K562 (cell line): Measurements from ENCODE around the gene PDE8A. TPM values are rescaled to one million over a fixed set of nuclear protein-coding genes. Genes with fewer than 3 reads are reported as not detected.

Experiments
- ATAC-seq: fragments of 200-7000 bp; cut with Tn5 transposase; 3 replicates; pipeline ENCODE4 v1.9.1; 2020; ENCODE audit warnings: moderate library complexity
- BruUV-seq: library from RNA; stranded (reverse); fragments of 400-500 nt; replicated peaks from 2 replicates; lab custom pipeline; 2021; lab: Mats Ljungman, UMichigan
- CTCF ChIA-PET: fragments of 300-600 bp; formaldehyde crosslinking; extraction: SDS; loops from one replicate; lab custom pipeline; 2021; ENCODE audit warnings: low intra/inter-chr PET ratio; lab: Yijun Ruan, JAX
- POLR2A ChIA-PET: fragments of 300-600, 350-650 bp; sonication (Branson Sonifier 250); formaldehyde crosslinking; extraction: SDS; loops from one replicate; lab custom pipeline; 2021; ENCODE audit warnings: antibody characterized with exemption, inconsistent platforms; lab: Yijun Ruan, JAX
- DNase-seq, 4 experiments: peaks; one replicate each; pipeline versions ENCODE4 v3.0.0 to v3.0.0-alpha.2; 2011 to 2018; ENCODE audit warnings: low spot score in 3 of 4, mixed read lengths in 3 of 4; ENCODE audit errors: extremely low read depth in 1 of 4
- FAIRE-seq: peaks from 2 replicates; lab custom pipeline; 2011; peaks lifted over from hg19 to GRCh38; lab: Jason Lieb, UNC
- H2AFZ ChIP-seq: 2 replicates; pipeline ENCODE4 v1.6.0; 2011; ENCODE audit warnings: low read depth, low read length, control low read depth, inconsistent platforms
- H3K27ac ChIP-seq: fragments of 200-600 bp; 3 replicates; pipeline ENCODE4 v1.8.0; 2011; ENCODE audit warnings: low read depth, mild to moderate bottlenecking, control low read depth, inconsistent platforms, low read length, moderate library complexity, mixed read lengths; ENCODE audit errors: extremely low read depth
- H3K27me3 ChIP-seq, 2 experiments: fragments of 300-600 bp in 1 of 2; 2 replicates in 1 of 2; 3 replicates in 1 of 2; pipeline versions ENCODE4 v1.6.0 to v1.8.0; 2011; ENCODE audit warnings: inconsistent platforms in 2 of 2, low read length in 2 of 2, mild to moderate bottlenecking in 1 of 2, mixed read lengths in 1 of 2, moderate library complexity in 1 of 2; ENCODE audit not compliant: control insufficient read depth in 2 of 2, insufficient read depth in 2 of 2
- H3K36me3 ChIP-seq: fragments of 300-600 bp; 3 replicates; pipeline ENCODE4 v1.8.0; 2011; ENCODE audit warnings: mild to moderate bottlenecking, low read length, inconsistent platforms; ENCODE audit not compliant: control insufficient read depth, insufficient read depth
- H3K4me1 ChIP-seq, 2 experiments: fragments of 200-600 bp in 1 of 2; replicated peaks in 1 of 2; 2 replicates in 1 of 2; 3 replicates in 1 of 2; pipeline versions ENCODE4 v1.5.1 to v1.8.0; 2011; ENCODE audit warnings: inconsistent platforms in 2 of 2, low read length in 2 of 2, mild to moderate bottlenecking in 1 of 2, mixed read lengths in 1 of 2, moderate library complexity in 1 of 2; ENCODE audit not compliant: control insufficient read depth in 2 of 2, insufficient read depth in 2 of 2
- H3K4me2 ChIP-seq: 2 replicates; pipeline ENCODE4 v1.6.1; 2011; ENCODE audit warnings: low read length, control low read depth, inconsistent platforms, mixed read lengths; ENCODE audit not compliant: insufficient read depth
- H3K4me3 ChIP-seq: fragments of 200-600 bp; sonication (generic), shearing (Covaris generic); 2 replicates; pipeline ENCODE4 v1.5.1; 2016; ENCODE audit warnings: control low read depth, inconsistent platforms
- H3K79me2 ChIP-seq: fragments of 200-600 bp; 3 replicates; pipeline ENCODE4 v1.8.0; 2011; ENCODE audit warnings: low read length, inconsistent platforms; ENCODE audit not compliant: control insufficient read depth, insufficient read depth
- H3K9ac ChIP-seq, 2 experiments: 2 replicates each; pipeline versions ENCODE4 v1.6.0 to v1.6.1; 2011; ENCODE audit warnings: low read depth in 2 of 2, low read length in 2 of 2, control low read depth in 1 of 2, inconsistent platforms in 1 of 2, mild to moderate bottlenecking in 1 of 2, mixed read lengths in 1 of 2; ENCODE audit not compliant: insufficient read depth in 1 of 2
- H3K9me1 ChIP-seq: one replicate; pipeline ENCODE4 v1.6.0; 2011; ENCODE audit warnings: inconsistent platforms, mild to moderate bottlenecking, low read length, moderate library complexity; ENCODE audit not compliant: control insufficient read depth, insufficient read depth
- H3K9me3 ChIP-seq: replicated peaks from 2 replicates; pipeline ENCODE4 v1.5.1; 2011; ENCODE audit warnings: low read depth, low read length, inconsistent platforms; ENCODE audit not compliant: control insufficient read depth, insufficient read depth
- H4K20me1 ChIP-seq: replicated peaks from 2 replicates; pipeline ENCODE4 v1.6.1; 2011; ENCODE audit warnings: low read length, inconsistent platforms, mixed read lengths; ENCODE audit not compliant: control insufficient read depth, insufficient read depth
- ARID1B ChIP-seq: fragments of 450-650 bp; IDR thresholded peaks from 2 replicates; pipeline ENCODE4 v1.6.1; 2016; ENCODE audit warnings: antibody characterized with exemption, mild to moderate bottlenecking, inconsistent platforms
- CBX5 ChIP-seq: IDR thresholded peaks from 2 replicates; pipeline ENCODE4 v1.6.1; 2014; ENCODE audit warnings: low read depth, borderline replicate concordance
- DNMT1 ChIP-seq: fragments of 450-650 bp; IDR thresholded peaks from 2 replicates; pipeline ENCODE4 v1.6.1; 2016; ENCODE audit warnings: antibody characterized with exemption, mild to moderate bottlenecking
- ELF1 ChIP-seq: fragments of 200-800 bp; sonication (Bioruptor generic); IDR thresholded peaks from 2 replicates; pipeline ENCODE4 v1.6.1; 2016; ENCODE audit warnings: missing genetic modification characterization, missing compliant biosample characterization
- ELF2 ChIP-seq: fragments of 250-450 bp; sonication (Bioruptor Pico); IDR thresholded peaks from 2 replicates; pipeline ENCODE4 v1.5.0; 2021; ENCODE audit warnings: mild to moderate bottlenecking
- FUS ChIP-seq: fragments of 200-400 bp; formaldehyde crosslinking; optimal IDR thresholded peaks from 2 replicates; pipeline ENCODE3; 2017; ENCODE audit warnings: low read depth, low read length
- HSF4 ChIP-seq: fragments of 250-450 bp; sonication (Bioruptor Pico); IDR thresholded peaks from 2 replicates; pipeline ENCODE4 v2.1.2; 2022; ENCODE audit warnings: mild to moderate bottlenecking, moderate library complexity, borderline replicate concordance
- KLF1 ChIP-seq: fragments of 450-650 bp; IDR thresholded peaks from 2 replicates; pipeline ENCODE4 v1.6.1; 2016; ENCODE audit warnings: missing genetic modification characterization, missing compliant biosample characterization
- NFIC ChIP-seq: fragments of 450-650 bp; IDR thresholded peaks from 2 replicates; pipeline ENCODE4 v1.6.1; 2017; ENCODE audit warnings: mild to moderate bottlenecking, inconsistent platforms
- NFRKB ChIP-seq: fragments of 450-650 bp; IDR thresholded peaks from 2 replicates; pipeline ENCODE4 v1.6.1; 2016; ENCODE audit warnings: low read depth
- NFXL1 ChIP-seq: fragments of 450-650 bp; formaldehyde crosslinking; IDR thresholded peaks from 2 replicates; pipeline ENCODE4 v1.4.0; 2021; ENCODE audit warnings: mild to moderate bottlenecking
- NRF1 ChIP-seq, 2 experiments: fragments of 450-650 bp; IDR thresholded peaks in 1 of 2; conservative IDR thresholded peaks in 1 of 2; 2 replicates each; pipeline ENCODE4 v1.6.1; 2014; ENCODE audit warnings: mild to moderate bottlenecking in 2 of 2
- POLR2H ChIP-seq: IDR thresholded peaks from 2 replicates; pipeline ENCODE4 v1.6.1; 2016; ENCODE audit warnings: missing genetic modification characterization, low read depth, mild to moderate bottlenecking, control low read depth, missing compliant biosample characterization, moderate library complexity
- SLC30A9 ChIP-seq: fragments of 250-450 bp; sonication (Bioruptor Pico); IDR thresholded peaks from 2 replicates; pipeline ENCODE4 v1.8.0; 2022; ENCODE audit warnings: mild to moderate bottlenecking, moderate library complexity
- SMARCA4 ChIP-seq: fragments of 450-650 bp; IDR thresholded peaks from 2 replicates; pipeline ENCODE4 v1.6.1; 2016
- SMARCE1 ChIP-seq: fragments of 450-650 bp; IDR thresholded peaks from 2 replicates; pipeline ENCODE4 v1.7.1; 2016; ENCODE audit warnings: mild to moderate bottlenecking
- SPI1 ChIP-seq: IDR thresholded peaks from 2 replicates; pipeline ENCODE4 v1.6.1; 2011; ENCODE audit warnings: low read depth, low read length, control low read depth, borderline replicate concordance
- TRIM24 ChIP-seq, 2 experiments: fragments of 450-650 bp; IDR thresholded peaks; 2 replicates each; pipeline ENCODE4 v1.6.1; 2016
- U2AF1 ChIP-seq: fragments of 200-400 bp; formaldehyde crosslinking; optimal IDR thresholded peaks from 2 replicates; pipeline ENCODE3; 2017; ENCODE audit warnings: mild to moderate bottlenecking, low read depth, low read length, moderate library complexity
- XRCC4 ChIP-seq: IDR thresholded peaks from one replicate; pipeline ENCODE4 v1.6.1; 2011; ENCODE audit not compliant: insufficient read depth, insufficient read length; ENCODE audit errors: extremely low read depth
- ZFX ChIP-seq: sonication (generic); formaldehyde crosslinking; IDR thresholded peaks from 2 replicates; pipeline ENCODE4 v1.8.0; 2022; ENCODE audit warnings: mild to moderate bottlenecking, missing genetic modification reagents, moderate library complexity
- WGBS: fragments of 100-300 bp; shearing (Covaris generic); methylation state at CpG from one replicate; pipeline ENCODE4 v1.1.6; 2016; ENCODE audit warnings: low coverage, mixed read lengths; ENCODE audit not compliant: insufficient coverage; ENCODE audit errors: missing lambda C conversion rate; 5-methylcytosine and 5-hydroxymethylcytosine counted together
- in situ Hi-C: fragments of 300-500 bp; cut with MboI; formaldehyde crosslinking; loops from 4 replicates; pipeline ENCODE4 v1.15.0; 2018; ENCODE audit warnings: inconsistent platforms, mixed read lengths
- intact Hi-C: fragments of 100-400 bp; cut with micrococcal nuclease; formaldehyde crosslinking; loops from 2 replicates; pipeline ENCODE4 v1.14.2; 2022
- polyA plus RNA-seq, 8 experiments: library from polyadenylated mRNA; depleted of rRNA in 4 of 8; stranded (reverse) in 5 of 8; unstranded in 3 of 8; fragments of >200 nt; fragmentation: Nextera tagmentation in 2 of 8; fragmentation: Illumina TruSeq in 1 of 8; extraction: Ambion mirVana in 2 of 8; extraction: Trizol in 1 of 8; gene quantifications; 2 replicates each; pipeline versions ENCODE4 v1.2.1 to v1.2.3, GENCODE V29; 2011 to 2014; ENCODE audit warnings: inconsistent platforms in 1 of 8, missing spikeins in 1 of 8
- total RNA-seq, 7 experiments: library from RNA; depleted of rRNA in 6 of 7; stranded (reverse); fragments of >200 nt in 6 of 7; fragmentation: Illumina TruSeq in 2 of 7; extraction: Trizol in 2 of 7; gene quantifications; 2 replicates each; pipeline versions ENCODE4 v1.2.1 to v1.2.3, GENCODE V29; 2011 to 2021; ENCODE audit warnings: low replicate concordance in 1 of 7
- TF ChIP-seq, protein P1 (sequence below): fragments of 450-650 bp; conservative IDR thresholded peaks from 2 replicates; pipeline ENCODE4 v1.6.1; 2016; ENCODE audit warnings: missing genetic modification characterization, low read depth, mild to moderate bottlenecking, missing compliant biosample characterization, moderate library complexity
- TF ChIP-seq, protein P2 (sequence below), 2 experiments: fragments of 450-650 bp; IDR thresholded peaks; 2 replicates each; pipeline ENCODE4 v1.6.1; 2016

Gene PDE8A
- total and polyA plus RNA-seq, 9 of the 15 experiments (the other 6 are each of a cell fraction or from before 2014, with no cell fraction given): 5.9 to 40.3 (median 19.8) TPM

DNA sequence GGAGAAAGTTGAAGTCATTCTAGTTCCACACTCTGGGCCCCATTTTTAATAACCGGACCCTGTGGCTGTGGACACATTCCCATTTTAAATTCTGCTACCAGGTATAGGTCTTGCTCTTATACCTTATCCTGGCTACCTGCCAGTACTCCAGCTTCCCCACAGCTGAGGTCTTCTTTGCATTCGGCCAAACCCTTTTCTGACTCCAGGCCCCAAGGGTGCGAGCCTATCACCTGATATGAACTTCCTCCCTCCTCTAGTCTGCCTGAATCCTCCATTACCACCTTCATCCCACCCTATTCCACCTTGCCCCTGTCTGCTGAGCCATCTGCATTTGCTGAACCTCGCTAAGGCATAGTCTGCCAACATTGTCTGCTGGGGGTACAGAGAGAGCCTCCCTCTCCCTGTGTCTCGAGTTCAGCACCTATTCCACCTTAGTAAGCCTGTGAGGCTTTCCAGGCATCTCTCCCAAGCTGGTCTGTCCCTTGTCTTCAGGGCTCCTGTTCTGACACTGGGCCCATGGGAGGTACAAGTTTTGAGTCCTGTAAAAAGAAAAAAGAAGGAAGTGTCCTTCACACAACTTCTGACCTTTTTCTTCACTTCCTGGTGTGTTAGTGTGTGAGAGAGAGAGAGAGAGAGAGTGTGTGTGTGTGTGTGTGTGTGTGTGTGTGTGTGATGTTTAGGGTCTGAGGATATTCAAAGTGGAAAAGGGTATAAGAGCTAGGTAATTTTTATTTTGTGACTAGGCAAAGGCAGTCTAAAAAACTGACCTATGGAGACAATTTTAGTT lies 27.0 kb downstream of the PDE8A start:
- peaks cover 81% of the 10 kb centered on the region for H3K79me2 ChIP-seq
- H3K27ac ChIP-seq: peak overlapping the region; percentile 60
- FAIRE-seq: peak; percentile 67
- peak; percentile 66 for ATAC-seq
- H2AFZ ChIP-seq: peak overlapping the region; percentile 64
- H3K4me1 ChIP-seq: peaks cover 11 to 41% of the 10 kb centered on the region in 2 experiments
- H3K4me3 ChIP-seq: no peak overlapping the region
- peak overlapping the region; percentile 80 for H3K4me2 ChIP-seq
- CTCF ChIA-PET: interaction anchor here (1.9 kb wide), 1 partner anchor 183 kb away, joined by 4 read pairs; no protein-coding TSS in a partner anchor
- H3K9me3 ChIP-seq: no peaks in the 10 kb centered on the region
- DNase-seq: peak in 2 of 4 experiments; percentile 24 to 67
- intact Hi-C loops (no loop called here), in situ Hi-C loops (no loop called here)
- WGBS: 10% methylated on average over 5 of the region's 5 CpGs
- POLR2A ChIA-PET: interaction anchor here (1.3 to 2.8 kb wide), 2 partner anchors 8 to 20 kb away, joined by 7 to 11 read pairs; no protein-coding TSS in a partner anchor
- BruUV-seq: no TSS peak
- peaks cover 3% of the 10 kb centered on the region for H3K9me1 ChIP-seq
- no peaks in the 10 kb centered on the region for H4K20me1 ChIP-seq
- H3K27me3 ChIP-seq: no peaks in the 10 kb centered on the region
- no peaks in the 10 kb centered on the region for H3K36me3 ChIP-seq
- peak overlapping the region; percentile 53 to 89; a peak in 3 of 4 replicates for H3K9ac ChIP-seq
- no peak for TF ChIP-seq FUS
- 0 out of 2 replicates have a peak, but pooled peaks have one; percentile 13 for TF ChIP-seq SMARCA4
- TF ChIP-seq SLC30A9 (CRISPR knock-in tag): no peak
- TF ChIP-seq NFIC: peak; percentile 90
- TF ChIP-seq XRCC4: no peak
- TF ChIP-seq SMARCE1: 0 out of 2 replicates have a peak, but pooled peaks have one; percentile 18
- no peak for TF ChIP-seq NRF1 (conservative IDR thresholded peaks at IDR 0.05 in 1 of 2, IDR thresholded peaks at IDR 0.05 in 1 of 2)
- TF ChIP-seq, protein P1, sequence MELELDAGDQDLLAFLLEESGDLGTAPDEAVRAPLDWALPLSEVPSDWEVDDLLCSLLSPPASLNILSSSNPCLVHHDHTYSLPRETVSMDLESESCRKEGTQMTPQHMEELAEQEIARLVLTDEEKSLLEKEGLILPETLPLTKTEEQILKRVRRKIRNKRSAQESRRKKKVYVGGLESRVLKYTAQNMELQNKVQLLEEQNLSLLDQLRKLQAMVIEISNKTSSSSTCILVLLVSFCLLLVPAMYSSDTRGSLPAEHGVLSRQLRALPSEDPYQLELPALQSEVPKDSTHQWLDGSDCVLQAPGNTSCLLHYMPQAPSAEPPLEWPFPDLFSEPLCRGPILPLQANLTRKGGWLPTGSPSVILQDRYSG (tag): no peak
- no peak for TF ChIP-seq U2AF1
- no peak for TF ChIP-seq KLF1 (tag)
- TF ChIP-seq ZFX (CRISPR knock-in tag): no peak
- TF ChIP-seq, protein P2, sequence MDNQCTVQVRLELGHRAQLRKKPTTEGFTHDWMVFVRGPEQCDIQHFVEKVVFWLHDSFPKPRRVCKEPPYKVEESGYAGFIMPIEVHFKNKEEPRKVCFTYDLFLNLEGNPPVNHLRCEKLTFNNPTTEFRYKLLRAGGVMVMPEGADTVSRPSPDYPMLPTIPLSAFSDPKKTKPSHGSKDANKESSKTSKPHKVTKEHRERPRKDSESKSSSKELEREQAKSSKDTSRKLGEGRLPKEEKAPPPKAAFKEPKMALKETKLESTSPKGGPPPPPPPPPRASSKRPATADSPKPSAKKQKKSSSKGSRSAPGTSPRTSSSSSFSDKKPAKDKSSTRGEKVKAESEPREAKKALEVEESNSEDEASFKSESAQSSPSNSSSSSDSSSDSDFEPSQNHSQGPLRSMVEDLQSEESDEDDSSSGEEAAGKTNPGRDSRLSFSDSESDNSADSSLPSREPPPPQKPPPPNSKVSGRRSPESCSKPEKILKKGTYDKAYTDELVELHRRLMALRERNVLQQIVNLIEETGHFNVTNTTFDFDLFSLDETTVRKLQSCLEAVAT (IDR thresholded peaks at IDR 0.05): peak in 1 of 2 experiments; percentile 95; a peak in 2 of 4 replicates
- peak; percentile 39; the same call in 1 of the 2 replicates for TF ChIP-seq ELF1
- TF ChIP-seq ARID1B: 0 out of 2 replicates have a peak, but pooled peaks have one; percentile 45
- TF ChIP-seq NFRKB: 0 out of 2 replicates have a peak, but pooled peaks have one; percentile 37
- TF ChIP-seq TRIM24 (IDR thresholded peaks at IDR 0.05): peak in 1 of 2 experiments; percentile 20; a peak in 1 of 4 replicates
- no peak for TF ChIP-seq CBX5
- TF ChIP-seq POLR2H (tag): no peak
- no peak for TF ChIP-seq DNMT1
- peak; percentile 74 for TF ChIP-seq ELF2
- TF ChIP-seq SPI1: peak; percentile 72
- no peak for TF ChIP-seq NFXL1 (CRISPR knock-in tag)
- TF ChIP-seq HSF4: no peak
